ENCODE results near the gene TIMMDC1.

Gene TIMMDC1, protein sequence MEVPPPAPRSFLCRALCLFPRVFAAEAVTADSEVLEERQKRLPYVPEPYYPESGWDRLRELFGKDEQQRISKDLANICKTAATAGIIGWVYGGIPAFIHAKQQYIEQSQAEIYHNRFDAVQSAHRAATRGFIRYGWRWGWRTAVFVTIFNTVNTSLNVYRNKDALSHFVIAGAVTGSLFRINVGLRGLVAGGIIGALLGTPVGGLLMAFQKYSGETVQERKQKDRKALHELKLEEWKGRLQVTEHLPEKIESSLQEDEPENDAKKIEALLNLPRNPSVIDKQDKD

DNA sequence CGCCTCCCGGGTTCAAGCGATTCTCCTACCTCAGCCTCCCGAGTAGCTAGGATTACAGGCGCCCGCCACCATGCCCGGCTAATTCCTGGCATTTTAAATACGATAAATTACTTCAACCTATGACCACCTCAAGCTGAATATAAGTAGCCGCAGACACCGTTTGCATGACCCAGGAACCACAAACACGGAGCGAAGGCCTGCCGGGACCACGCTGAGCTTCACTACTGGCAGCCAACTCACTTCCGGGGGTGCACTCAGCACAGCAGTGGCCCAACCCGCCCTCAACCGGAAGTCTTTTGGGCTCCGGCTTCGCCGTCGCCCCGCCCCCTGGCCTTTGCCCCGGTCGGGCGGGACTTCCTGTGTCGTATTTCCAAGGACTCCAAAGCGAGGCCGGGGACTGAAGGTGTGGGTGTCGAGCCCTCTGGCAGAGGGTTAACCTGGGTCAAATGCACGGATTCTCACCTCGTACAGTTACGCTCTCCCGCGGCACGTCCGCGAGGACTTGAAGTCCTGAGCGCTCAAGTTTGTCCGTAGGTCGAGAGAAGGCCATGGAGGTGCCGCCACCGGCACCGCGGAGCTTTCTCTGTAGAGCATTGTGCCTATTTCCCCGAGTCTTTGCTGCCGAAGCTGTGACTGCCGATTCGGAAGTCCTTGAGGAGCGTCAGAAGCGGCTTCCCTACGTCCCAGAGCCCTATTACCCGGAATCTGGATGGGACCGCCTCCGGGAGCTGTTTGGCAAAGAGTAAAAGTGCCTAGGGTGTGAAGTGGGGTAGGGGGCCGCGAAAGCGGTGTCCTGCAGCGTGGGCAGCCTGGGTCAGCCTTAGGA, at the start of gene TIMMDC1:
Gene TIMMDC1 (plus strand): TSS at position 362 of the 826 bp plus-strand sequence. CDS start 187 bp downstream, at position 549.
- peak; percentile 94 for DNase-seq

DNA sequence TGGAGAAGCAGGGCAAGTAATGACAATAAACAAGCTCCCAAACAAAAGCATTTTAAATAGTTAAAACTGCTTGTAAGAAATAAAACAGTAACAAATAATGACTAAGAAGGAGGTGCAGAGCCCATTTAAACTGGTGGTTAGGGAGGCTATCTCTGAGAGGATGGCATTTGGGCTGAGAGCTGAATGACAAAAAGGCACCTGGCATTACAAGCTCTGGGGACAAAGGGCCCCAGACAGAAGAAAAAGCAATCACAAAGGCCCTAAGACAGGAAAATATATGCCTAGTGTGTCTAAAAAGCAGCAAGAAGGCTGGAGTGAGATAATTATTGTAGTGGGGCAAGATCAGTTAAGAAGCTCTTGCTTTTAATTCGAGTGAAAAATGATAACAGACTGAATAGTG, 44.5 kb upstream of the TIMMDC1 start:
- DNase-seq = no peak

DNA sequence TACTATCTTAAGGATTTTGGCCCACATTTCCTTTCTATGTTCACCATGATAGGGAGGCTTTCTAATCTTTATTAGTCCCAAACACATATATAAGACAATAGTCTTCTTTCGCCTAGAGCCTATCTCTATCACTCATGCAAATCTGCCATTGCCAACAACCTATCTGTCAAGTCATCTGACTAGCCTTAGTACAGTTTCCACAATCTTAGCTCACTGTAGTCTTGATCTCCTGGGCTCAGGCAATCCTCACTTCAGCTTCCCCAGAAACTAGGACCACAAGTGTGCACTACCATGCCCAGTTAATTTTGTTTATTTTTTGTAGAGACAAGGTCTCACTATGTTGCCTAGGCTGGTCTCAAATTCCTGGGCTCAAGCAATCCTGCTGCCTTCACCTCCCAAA, 41.9 kb upstream of the TIMMDC1 start:
- no peak for DNase-seq

DNA sequence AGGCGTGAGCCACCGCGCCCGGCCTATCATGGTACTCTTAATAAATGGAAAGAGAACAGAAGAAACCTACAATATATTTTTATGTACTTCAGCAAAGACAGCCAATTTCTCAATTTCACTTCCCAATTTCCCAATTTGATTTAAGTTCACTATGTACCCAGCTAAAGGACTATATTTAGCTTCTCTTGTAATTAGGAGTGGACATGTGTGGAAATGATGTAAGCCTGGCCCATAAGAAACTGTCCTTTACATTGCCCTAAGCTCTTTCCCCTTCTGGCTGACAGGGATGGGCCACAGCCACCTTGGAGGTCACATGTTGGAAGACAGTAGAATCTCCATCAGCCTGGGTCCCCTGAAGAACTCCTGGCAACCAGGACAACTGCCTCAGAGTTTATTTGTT, 41.1 kb upstream of the TIMMDC1 start:
- no peak for DNase-seq

DNA sequence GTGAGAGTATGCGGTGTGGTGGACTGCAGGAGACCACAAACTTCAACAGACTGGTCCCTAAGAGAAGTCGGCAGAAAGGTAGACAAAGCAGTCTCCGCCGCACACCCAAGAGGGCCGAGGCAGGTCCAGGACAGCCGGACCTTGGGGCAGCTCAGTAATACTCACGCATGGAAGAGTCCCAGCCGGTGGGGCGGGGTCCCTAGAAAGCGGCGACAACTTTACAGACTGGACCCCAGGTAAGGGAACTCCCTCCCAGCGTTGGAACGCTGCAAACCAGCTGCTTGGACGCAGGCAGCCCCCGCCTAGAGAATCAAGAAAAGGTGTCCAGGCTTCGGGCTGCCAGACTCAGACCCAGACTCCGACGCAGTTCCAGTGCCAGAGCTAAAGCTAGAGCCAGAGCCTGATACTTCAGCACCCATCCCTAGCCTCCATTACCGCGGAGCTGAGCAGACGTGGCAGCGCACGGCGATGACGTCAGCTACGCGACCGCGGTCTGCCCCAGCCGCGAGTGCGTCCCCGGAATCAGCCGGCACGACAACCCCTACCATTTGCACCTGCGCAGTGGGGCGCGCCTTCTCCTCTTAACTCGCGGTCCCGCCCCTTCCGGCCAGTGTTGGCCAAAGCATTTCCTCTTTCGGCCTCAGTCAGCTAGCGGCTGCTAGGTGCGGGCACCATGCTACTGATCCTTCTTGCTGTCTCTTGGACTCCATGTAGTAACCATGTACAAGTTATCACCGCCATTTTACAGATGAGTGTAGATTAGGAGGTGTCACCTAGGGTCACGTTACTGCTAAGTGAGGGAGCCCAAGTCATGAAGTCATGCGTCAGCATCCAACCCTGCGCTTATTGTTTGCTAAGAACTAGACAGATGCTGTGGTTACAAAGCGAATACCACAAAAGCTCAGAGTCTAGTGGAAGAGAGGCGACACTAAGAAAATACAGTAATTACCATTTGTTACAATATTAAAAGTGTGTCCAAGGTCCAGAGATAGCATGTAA, 34.9 kb upstream of the TIMMDC1 start, which contains the start of gene TMEM39A:
Gene TMEM39A (minus strand): TSS at position 445 of the 999 bp plus-strand sequence. CDS start 1,541 bp downstream, outside the sequence.
- peak; percentile 96 for DNase-seq

DNA sequence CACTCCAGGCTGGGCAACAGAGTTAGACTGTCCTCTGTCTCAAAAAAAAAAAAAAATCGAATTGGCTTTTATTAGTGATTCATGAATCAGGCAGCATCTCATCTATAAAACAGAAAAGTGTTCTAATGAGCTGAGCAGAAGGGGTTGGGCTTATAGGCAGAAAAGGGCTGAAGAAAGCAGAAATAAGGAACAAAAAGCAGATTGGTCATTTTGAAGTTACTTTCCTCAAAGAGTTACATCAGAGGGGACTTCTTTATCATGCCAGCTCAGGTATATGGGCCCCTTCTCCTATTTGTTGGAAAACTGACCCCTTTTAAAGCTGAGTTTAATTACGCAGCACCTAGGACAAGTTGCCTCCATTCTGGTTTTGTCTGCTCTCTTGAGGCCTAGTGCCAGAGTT, 30.3 kb upstream of the TIMMDC1 start:
- DNase-seq = no peak

DNA sequence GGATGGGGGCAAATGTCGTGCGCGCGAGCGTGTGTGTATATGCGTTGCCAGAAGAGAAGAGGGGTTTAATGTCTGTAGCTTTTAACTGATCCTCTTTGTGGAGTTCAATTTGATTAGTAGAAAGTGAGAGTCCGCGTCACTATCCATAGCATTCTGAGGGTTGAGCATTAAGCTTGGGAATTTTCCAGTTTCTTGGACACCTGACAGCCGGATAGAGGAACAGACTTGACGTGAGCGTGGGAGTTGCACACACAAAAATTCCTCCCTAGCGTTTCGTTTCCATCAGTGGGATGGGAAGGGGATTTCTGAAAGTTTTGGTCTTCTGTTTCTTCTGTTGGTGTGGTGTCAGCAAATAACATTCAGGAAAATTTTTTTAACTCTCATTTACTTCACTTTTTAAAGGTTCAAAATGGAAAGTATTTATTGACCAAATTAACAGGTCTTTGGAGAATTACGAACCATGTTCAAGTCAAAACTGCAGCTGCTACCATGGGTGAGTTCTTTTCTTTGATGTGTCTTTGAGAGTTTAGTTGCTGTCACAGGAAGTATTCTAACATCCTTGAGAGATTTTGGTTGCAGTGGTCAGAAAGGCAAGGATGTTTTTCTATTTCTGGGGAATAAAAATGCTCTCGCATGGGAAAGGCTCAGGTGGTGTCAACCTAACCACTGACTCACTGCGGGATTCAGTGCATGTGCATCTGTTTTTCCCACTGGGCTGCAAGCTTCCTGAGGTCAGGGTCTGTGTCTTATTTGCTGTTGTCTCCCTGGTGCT, 28.7 kb upstream of the TIMMDC1 start:
- no peak for DNase-seq

DNA sequence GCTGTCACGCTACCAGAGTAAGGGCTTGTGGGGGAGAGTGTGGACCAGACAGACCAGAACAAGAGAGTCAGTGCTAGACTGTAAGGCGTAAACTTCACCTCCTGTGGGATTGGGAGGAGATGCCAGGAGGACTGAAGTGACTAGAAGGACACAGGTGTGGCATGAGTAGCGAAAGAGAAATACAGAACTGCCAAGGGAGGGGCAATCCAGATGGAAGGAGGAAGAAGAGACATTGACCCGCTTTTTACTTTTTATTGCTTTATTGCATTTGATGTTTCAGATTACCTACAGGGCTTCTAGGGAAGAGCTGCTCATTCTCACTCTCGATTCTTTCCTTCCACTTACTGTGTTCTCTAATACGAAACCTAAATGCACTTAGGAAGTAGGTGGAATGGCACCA, 27.5 kb upstream of the TIMMDC1 start:
- no peak for DNase-seq

DNA sequence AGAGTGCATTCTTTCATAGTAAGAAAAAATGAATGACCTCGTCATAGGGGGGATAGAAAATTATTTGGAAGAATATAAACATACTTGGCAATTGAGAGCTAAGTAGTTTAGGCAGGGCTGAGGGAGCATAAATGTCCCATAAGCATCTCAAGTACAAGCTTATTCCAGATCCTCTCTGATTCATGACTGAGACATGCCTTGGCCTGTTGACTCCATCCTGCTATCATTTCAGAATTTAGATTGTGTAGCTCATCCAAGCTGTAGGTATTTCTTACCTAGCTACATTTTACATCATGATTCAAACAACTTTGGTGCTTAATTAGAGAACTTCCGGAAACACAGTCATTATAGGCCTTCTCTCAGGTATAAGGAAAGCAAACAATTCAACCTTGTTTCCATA, 17.3 kb upstream of the TIMMDC1 start:
- no peak for DNase-seq

DNA sequence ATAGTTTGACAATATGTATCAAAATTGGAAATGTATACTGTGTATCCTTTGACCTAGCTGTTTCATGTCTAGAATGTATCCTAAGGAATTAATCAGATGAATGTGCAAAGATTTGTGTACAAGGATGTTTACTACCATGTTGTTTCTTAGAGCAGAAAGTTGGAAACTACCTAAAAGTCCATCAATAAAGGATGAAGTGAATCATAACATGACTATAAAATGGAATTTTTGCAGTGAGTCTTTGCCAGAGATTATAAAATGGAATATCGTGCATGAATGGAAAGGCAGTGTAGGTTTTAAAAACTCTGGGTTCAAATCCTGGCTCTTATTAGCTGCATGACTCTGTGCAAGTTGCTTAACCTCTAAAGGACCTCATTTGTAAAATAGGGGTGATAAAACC, 15.2 kb upstream of the TIMMDC1 start:
- DNase-seq = no peak

DNA sequence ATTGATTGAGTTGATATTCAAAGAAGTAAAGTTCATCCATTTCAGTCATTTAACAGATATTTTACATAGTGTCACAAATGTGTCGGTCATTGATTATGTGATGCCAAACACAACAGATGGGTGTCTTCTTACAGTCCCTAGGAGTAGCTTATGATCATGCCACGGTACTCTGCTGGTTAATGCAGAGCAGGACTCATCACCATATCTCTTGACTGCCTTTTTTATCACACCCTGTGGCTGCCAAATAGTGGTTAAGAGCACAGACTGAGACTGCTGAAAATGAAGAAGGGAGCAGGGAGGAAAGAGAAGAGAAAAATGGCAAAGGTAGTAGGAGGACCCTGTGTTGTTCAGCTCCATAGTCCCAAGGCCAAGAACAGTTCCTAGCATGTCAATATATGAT, 12.8 kb upstream of the TIMMDC1 start:
- no peak for DNase-seq

DNA sequence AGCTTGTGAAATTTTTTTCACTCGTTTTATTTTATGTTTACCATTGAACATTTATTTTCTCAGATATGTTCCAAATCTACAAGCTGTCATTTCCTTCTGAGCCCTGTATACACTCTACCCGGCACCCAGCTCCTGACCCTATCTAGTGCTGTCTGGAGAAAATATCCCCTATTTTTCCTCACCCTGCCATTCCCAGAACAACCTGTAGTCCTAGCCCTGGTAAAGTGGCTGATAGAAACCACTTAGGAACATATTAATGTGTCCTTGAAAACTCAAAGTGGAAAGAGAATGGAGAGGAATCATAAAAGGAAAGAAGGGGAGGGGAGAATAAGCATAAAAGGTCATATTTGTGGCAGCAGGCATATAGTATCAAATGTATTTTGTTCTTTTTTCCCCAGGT, 8.2 kb upstream of the TIMMDC1 start:
- no peak for DNase-seq

DNA sequence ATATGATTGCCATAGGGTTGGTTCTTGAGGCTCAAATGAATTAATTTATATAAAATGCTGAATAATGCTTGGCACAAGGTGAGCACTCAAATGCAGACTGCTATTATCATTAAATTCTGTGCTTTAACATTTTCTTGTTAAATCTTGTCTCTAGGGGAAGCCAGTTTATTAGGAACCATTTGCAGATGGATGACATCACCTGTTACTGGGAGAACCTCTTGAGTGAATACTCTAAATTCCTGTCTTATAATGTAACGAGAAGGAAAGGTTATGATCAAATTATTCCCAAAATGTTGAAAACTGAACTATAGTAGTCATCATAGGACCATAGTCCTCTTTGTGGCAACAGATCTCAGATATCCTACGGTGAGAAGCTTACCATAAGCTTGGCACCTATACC, 6.2 kb upstream of the TIMMDC1 start:
- DNase-seq = no peak

DNA sequence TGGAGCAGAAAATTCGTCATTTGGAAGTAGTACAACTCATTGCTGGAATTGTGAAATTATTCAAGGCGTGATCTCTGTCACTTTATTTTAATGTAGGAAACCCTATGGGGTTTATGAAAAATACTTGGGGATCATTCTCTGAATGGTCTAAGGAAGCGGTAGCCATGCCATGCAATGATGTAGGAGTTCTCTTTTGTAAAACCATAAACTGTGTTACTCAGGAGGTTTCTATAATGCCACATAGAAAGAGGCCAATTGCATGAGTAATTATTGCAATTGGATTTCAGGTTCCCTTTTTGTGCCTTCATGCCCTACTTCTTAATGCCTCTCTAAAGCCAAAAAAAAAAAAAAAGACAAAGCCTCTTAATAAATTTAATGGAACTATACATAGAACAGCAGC, 5.5 kb upstream of the TIMMDC1 start:
- DNase-seq = no peak

DNA sequence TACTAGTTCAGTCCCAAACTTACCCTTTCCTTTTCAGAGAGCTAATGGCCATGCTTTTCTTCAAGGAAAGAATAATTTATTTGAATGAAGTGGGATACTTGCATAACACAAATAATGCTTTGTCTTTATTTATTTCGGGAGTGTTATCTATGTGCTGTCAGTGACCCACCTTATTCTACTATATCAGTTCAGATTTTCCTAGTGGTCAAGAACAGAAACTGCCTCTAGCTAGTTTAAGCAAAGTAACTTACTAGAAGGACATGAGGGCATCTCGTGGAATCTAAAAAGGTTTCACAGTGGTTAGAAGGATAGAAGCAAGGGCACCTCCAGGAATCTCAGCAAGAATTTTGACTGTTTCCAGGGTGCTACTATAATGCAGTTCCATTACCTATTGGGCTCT, 3.8 kb upstream of the TIMMDC1 start:
- DNase-seq = no peak

DNA sequence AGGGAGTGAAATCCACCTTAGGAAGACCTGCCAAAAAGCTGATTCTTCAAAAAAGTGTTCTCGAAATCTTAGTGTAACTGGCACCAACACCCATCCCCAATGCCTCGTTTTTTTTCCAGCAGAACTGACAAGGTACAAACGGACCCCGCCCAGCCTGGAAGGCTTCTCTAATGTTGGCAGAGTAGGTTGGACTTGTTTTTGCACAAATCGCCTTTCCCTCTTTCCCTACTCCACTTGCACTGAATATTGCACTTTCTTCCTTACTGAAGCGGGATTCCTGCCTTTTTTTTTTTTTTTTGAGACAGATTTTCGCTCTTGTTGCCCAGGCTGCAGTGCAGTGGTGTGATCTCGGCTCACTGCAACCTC, 544 bp upstream of the TIMMDC1 start:
- peak; percentile 24 for DNase-seq

DNA sequence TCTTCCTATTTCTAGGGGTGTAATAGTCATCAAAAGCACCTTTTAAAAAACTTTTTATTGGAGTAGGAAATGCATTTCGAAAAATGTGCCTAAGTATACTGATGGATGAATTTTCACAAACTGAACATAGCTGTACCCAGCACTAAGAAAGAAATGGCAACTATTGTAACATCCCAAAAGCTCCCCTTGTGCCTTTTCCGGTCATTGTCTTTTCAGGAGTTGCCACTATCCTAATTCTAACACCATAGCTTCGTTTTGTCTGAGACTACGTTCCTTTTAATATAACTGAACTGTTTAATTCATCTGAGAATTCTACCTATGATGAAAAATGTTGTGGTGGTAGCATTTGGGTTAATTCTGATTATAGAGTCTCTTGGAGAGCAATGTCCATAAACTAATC, 1.9 kb downstream of the TIMMDC1 start:
- no peak for DNase-seq

DNA sequence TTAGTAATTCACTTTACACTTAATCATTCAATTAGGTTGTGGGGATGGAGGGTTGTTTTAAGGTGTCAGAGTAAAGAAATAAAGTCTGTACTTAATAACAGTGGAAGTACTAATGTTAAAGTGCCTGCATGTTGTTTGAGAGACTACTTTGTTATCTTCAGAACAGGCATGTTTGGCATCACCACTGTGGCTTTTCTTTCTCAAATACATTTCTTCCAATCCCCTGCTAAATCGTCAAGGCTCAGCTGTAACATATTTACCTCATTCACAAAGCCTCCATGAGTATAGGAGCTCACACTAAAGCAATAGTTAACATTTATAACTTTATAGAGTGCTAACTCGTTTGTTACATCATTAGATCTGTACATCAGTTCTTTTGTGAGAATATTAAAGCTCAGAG, 2.6 kb downstream of the TIMMDC1 start:
- no peak for DNase-seq

DNA sequence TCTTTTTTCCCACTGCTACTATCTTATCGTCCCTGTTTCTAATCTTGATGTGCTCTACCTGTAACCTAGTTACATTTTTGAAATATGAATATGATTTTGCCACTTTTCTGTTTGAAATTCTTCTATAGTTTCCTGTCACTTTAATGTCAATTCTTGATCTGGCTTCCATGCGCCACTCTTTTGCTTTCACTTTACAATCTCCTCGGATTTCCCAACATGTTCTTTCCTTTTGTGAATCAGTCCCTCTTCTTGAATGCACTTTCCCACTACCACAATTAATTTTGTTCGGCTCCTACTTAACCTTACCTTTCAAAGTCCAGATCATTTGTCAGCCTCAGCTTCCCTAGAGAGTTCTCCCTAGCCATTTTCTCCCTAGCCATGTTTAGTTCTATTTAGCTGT, 8.3 kb downstream of the TIMMDC1 start:
- DNase-seq = no peak

DNA sequence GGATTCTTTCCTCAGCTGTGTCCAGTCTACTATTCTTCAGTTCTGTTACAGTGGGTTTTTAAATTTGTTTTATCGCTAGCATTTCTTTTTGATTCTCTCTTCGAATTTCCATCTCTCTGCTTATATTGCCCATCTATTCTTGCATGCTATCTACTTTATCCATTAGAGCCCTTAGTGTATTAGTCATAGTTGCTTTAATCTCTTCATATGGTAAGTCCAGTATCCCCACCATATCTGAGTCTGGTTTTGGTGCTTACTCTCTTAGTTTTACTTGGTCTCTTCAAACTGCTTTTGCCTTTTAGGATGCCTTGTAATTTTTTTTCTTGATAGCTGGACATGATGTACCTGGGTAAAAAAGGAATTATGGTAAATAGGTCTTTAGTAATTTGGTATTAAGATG, 9.1 kb downstream of the TIMMDC1 start:
- no peak for DNase-seq

DNA sequence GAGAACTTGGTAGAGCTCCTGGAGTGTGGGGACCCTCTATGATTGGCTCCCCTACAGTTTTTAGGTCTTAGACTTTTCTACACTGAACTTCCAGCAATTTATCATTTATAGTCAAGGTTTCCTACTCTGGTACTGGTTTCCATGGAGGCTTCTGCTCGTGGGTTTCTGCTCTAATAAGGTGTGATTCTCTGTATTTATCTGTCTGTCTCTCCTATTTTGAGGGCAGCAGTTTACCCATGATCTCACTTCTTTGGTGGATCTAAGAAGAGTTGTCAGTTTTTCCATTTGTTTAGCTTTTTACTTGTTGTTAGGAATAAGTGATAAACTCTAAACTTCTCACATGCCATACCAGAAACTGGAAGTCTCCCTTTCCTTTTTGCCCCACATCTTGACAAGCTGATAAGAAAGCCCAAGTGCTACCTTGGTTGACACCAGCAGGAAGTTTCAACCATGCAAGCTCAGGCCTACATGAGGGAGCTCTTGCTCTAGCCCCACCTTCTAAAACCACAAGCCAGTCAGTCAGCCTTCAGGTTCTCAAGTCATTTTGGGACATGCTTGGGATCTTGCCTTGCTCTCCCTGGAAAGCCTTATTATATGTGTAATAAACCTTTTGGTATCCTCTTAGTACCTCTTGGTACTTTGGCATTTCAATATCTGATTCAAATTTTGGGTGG, 10.0 kb downstream of the TIMMDC1 start:
- DNase-seq = no peak

DNA sequence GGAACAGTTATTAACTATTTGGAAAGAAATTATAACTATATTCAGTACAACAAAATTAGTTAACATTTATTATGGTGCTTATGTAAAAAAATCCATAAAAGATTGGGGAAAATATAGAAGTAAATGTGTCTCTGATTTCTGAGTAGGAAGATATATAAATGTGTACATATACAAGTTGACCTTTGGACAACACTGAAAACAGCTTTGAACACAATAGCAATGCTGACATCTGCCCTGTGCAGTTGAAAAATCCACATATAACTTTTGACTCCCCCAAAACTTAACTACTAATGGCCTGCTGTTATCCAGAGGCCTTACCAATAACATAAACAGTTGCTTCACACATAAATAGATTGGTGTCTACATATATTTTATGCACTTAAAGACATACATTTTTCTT, 12.3 kb downstream of the TIMMDC1 start:
- no peak for DNase-seq
